CD14-positive monocyte (primary cell): ENCODE results near the gene CABP4. TPM values are rescaled to one million over a fixed set of nuclear protein-coding genes. Genes with fewer than 3 reads are reported as not detected.

Experiments used
- DNase-seq, 3 donors: peaks; one replicate each; pipeline ENCODE4 v3.0.0-alpha.2; 2011 to 2022
- H2AFZ ChIP-seq: 2 replicates; pipeline ENCODE4 v1.6.0; 2012; ENCODE audit warnings: mild to moderate bottlenecking, low read depth, low read length, inconsistent platforms; ENCODE audit not compliant: insufficient read depth, poor library complexity, severe bottlenecking
- H3K27ac ChIP-seq, 2 donors: 1 replicate in 1 of 2; 2 replicates in 1 of 2; pipeline ENCODE4 v1.5.1; 2012 to 2013; ENCODE audit warnings: low read length in 2 of 2, control low read depth in 1 of 2, inconsistent platforms in 1 of 2, low read depth in 1 of 2, mild to moderate bottlenecking in 1 of 2
- H3K27me3 ChIP-seq, 2 donors: one replicate each; pipeline versions ENCODE4 v1.6.0 to v1.6.1; 2011 to 2013; ENCODE audit warnings: low read length in 2 of 2; ENCODE audit not compliant: control insufficient read depth in 2 of 2, insufficient read depth in 2 of 2
- H3K36me3 ChIP-seq, 2 donors: replicated peaks in 1 of 2; 1 replicate in 1 of 2; 2 replicates in 1 of 2; pipeline versions ENCODE4 v1.5.1 to v1.6.1; 2012 to 2013; ENCODE audit warnings: low read length in 2 of 2, control low read depth in 1 of 2, inconsistent platforms in 1 of 2, mild to moderate bottlenecking in 1 of 2; ENCODE audit not compliant: insufficient read depth in 2 of 2, control insufficient read depth in 1 of 2
- H3K4me1 ChIP-seq, 2 donors: 1 replicate in 1 of 2; 2 replicates in 1 of 2; pipeline versions ENCODE4 v1.5.1 to v1.6.1; 2012 to 2013; ENCODE audit warnings: low read length in 2 of 2, control low read depth in 1 of 2, inconsistent platforms in 1 of 2, mild to moderate bottlenecking in 1 of 2, moderate library complexity in 1 of 2; ENCODE audit not compliant: insufficient read depth in 2 of 2, control insufficient read depth in 1 of 2
- H3K4me2 ChIP-seq: replicated peaks from 2 replicates; pipeline ENCODE3; 2012; ENCODE audit warnings: low read length, moderate library complexity, mild to moderate bottlenecking; ENCODE audit not compliant: poor library complexity, severe bottlenecking; ENCODE audit errors: extremely low read depth
- H3K4me3 ChIP-seq, 3 experiments: fragments of 200-600 bp in 1 of 3; sonication (generic) in 1 of 3; replicated peaks in 1 of 3; 1 replicate in 2 of 3; 2 replicates in 1 of 3; pipeline ENCODE4 v1.5.1; 2011 to 2013; ENCODE audit warnings: low read length in 3 of 3, mild to moderate bottlenecking in 3 of 3, control low read depth in 2 of 3, low read depth in 2 of 3, inconsistent platforms in 1 of 3, moderate library complexity in 1 of 3
- H3K79me2 ChIP-seq: 2 replicates; pipeline ENCODE4 v1.6.0; 2012; ENCODE audit warnings: mild to moderate bottlenecking, control low read depth, inconsistent platforms, low read length, moderate library complexity; ENCODE audit not compliant: insufficient read depth
- H3K9ac ChIP-seq: 2 replicates; pipeline ENCODE4 v1.6.0; 2017; ENCODE audit warnings: low read length, mild to moderate bottlenecking; ENCODE audit not compliant: insufficient read depth, poor library complexity, severe bottlenecking
- H3K9me3 ChIP-seq, 2 donors: replicated peaks in 1 of 2; 1 replicate in 1 of 2; 2 replicates in 1 of 2; pipeline versions ENCODE4 v1.5.1 to v1.6.1; 2012 to 2013; ENCODE audit warnings: low read length in 2 of 2, control low read depth in 1 of 2; ENCODE audit not compliant: control insufficient read depth in 1 of 2, insufficient read depth in 1 of 2
- H4K20me1 ChIP-seq: 2 replicates; pipeline ENCODE4 v1.6.0; 2012; ENCODE audit warnings: mild to moderate bottlenecking, low read length, control low read depth, moderate library complexity; ENCODE audit not compliant: insufficient read depth
- H3K27ac Mint-ChIP-seq, 7 donors: one replicate each; pipeline ENCODE4 v1.8.0; 2020; ENCODE audit warnings: mild to moderate bottlenecking in 7 of 7, mixed read lengths in 7 of 7, moderate library complexity in 6 of 7, inconsistent platforms in 2 of 7
- H3K27me3 Mint-ChIP-seq, 3 donors: one replicate each; pipeline ENCODE4 v1.8.0; 2021 to 2022; ENCODE audit warnings: low read depth in 3 of 3, mild to moderate bottlenecking in 3 of 3, mixed read lengths in 3 of 3, moderate library complexity in 3 of 3, inconsistent platforms in 1 of 3
- H3K36me3 Mint-ChIP-seq, 2 donors: one replicate each; pipeline ENCODE4 v1.8.0; 2020; ENCODE audit warnings: mixed read lengths in 2 of 2, inconsistent platforms in 1 of 2, mild to moderate bottlenecking in 1 of 2
- H3K4me1 Mint-ChIP-seq: one replicate; pipeline ENCODE4 v1.8.0; 2020; ENCODE audit warnings: mild to moderate bottlenecking, mixed read lengths
- H3K4me3 Mint-ChIP-seq, 2 donors: one replicate each; pipeline ENCODE4 v1.8.0; 2020; ENCODE audit warnings: mild to moderate bottlenecking in 2 of 2, mixed read lengths in 2 of 2, moderate library complexity in 1 of 2
- H3K9me3 Mint-ChIP-seq, 7 donors: one replicate each; pipeline ENCODE4 v1.8.0; 2020 to 2022; ENCODE audit warnings: mixed read lengths in 7 of 7, mild to moderate bottlenecking in 6 of 7, moderate library complexity in 6 of 7, inconsistent platforms in 2 of 7
- WGBS: methylation state at CpG from one replicate; pipeline ENCODE4 v1.1.5; 2013; ENCODE audit warnings: missing lambda C conversion rate; ENCODE audit not compliant: insufficient coverage; 5-methylcytosine and 5-hydroxymethylcytosine counted together
- intact Hi-C, 2 donors: fragments of 100-400 bp; cut with micrococcal nuclease; formaldehyde crosslinking; loops; one replicate each; pipeline versions ENCODE4 v1.15.0 to v1.15.1; 2023
- polyA plus RNA-seq, 3 donors: library from polyadenylated mRNA; depleted of rRNA in 1 of 3; unstranded in 2 of 3; stranded (reverse) in 1 of 3; fragments of 300-500 nt in 2 of 3; fragments of >200 nt in 1 of 3; fragmentation: Illumina TruSeq in 2 of 3; gene quantifications; 1 replicate in 2 of 3; 2 replicates in 1 of 3; pipeline ENCODE4 v1.2.3, GENCODE V29; 2012 to 2021
- TF ChIP-seq, protein P1 (sequence below): fragments of 200-600 bp; IDR thresholded peaks from one replicate; pipeline ENCODE4 v1.8.0; 2022; ENCODE audit warnings: antibody characterized with exemption, mild to moderate bottlenecking

Gene CABP4
- polyA plus RNA-seq, 3 donors, result 0.28 to 1.7 TPM; not detected in 1

DNA sequence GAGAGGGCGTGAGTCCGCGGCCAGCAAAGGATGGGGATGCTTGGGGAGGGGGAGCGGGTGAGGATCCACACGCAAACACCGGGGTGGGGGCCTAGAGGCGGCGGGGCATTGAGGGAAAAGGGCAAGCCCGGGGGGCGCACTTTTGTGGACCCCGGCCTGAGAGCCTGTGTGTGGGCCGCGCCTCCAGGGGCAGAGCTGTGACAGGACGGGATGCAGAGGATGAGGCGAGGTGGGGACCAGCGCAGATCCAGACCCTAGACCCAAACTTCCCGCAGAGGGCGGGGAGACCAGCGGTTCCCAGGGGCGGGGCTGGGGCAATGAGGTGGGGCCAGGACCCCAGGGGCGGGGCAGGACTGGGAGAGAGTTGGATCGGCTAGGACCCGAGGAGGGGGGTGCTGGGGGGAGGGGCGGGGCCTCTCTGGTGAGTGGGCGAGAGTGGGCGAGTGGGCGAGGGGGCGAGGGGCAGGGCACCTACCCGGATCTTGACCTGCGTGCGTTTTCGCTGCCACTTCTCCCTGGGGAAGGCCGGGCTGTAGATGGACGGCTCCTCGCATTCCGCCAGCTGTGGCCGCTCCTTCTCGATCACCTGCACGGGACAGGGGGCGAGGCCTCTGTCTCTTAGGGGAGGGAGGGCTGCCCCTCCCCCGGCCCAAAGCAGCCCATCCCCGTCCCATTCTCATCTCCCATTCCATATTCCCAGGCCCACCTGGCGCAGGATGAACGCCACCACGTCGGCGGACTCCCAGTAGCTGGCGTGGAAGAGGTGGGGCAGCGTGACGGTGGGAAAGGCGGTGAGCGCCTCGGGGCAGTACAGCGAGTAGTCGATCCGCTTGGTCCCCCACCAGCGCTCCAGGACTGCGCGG, 39.4 kb downstream of the CABP4 start:
- Histone ChIP-seq H4K20me1 (peaks cover 90% of the 10 kb centered on the region), H3K4me1 (no peaks in the 10 kb centered on the region), H3K36me3 (peaks cover 91 to 100% of the 10 kb centered on the region in 2 donors), H3K9me3 (no peaks in the 10 kb centered on the region), H2AFZ (no peak overlapping the region), H3K79me2 (peaks cover 6% of the 10 kb centered on the region), H3K27me3 (no peaks in the 10 kb centered on the region), H3K4me2 (no peak overlapping the region), H3K27ac (no peak overlapping the region), H3K9ac (no peak overlapping the region), H3K4me3 (no peak overlapping the region)
- no peak for DNase-seq
- H3K4me3 Mint-ChIP-seq, result no peak overlapping the region
- no peaks in the 10 kb centered on the region for H3K27me3 Mint-ChIP-seq
- H3K36me3 Mint-ChIP-seq, result peaks cover 64 to 96% of the 10 kb centered on the region in 2 donors
- no peaks in the 10 kb centered on the region for H3K4me1 Mint-ChIP-seq
- intact Hi-C loops, result no loop called here
- WGBS, result 97% methylated on average over 40 of the region's 59 CpGs
- no peak overlapping the region for H3K27ac Mint-ChIP-seq
- no peaks in the 10 kb centered on the region for H3K9me3 Mint-ChIP-seq
- TF ChIP-seq, protein P1, sequence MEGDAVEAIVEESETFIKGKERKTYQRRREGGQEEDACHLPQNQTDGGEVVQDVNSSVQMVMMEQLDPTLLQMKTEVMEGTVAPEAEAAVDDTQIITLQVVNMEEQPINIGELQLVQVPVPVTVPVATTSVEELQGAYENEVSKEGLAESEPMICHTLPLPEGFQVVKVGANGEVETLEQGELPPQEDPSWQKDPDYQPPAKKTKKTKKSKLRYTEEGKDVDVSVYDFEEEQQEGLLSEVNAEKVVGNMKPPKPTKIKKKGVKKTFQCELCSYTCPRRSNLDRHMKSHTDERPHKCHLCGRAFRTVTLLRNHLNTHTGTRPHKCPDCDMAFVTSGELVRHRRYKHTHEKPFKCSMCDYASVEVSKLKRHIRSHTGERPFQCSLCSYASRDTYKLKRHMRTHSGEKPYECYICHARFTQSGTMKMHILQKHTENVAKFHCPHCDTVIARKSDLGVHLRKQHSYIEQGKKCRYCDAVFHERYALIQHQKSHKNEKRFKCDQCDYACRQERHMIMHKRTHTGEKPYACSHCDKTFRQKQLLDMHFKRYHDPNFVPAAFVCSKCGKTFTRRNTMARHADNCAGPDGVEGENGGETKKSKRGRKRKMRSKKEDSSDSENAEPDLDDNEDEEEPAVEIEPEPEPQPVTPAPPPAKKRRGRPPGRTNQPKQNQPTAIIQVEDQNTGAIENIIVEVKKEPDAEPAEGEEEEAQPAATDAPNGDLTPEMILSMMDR, result no peak

DNA sequence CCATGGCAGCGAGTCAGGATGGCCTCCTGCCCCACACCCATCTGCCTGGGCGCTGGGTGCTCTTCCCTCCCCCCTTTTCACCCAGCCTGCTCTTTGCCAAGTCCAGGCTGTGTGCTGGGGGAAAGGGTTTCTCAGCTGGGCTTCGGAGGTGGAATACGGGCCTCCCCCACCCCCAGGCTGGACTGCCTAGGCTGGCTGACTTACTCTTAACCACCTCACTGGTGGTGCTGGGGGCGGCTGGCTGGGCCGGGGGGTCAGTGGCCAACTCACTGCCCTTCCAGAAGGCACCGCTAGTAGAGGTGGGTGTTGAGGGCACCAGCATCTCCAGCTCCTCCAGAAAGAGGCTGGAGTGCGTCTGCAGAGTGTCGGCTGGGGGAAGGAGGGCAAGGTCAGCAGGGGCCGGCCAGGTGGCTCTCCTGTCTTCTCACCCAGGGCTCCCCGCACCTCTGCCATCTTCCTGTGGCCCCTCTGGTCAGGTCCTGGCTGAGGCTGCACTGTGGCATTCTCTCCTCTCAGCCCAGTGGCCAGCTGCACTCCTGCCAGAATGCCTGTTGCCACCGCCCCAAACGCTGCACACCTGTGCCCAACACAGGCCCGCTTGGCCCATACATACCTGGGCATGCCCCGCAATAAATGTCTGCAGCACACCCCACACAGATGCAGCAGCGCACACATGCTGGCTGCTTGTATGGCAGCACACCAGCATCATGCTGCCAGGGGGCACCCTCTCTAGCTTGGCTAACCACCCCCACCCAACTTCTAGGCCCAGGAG, 40.3 kb downstream of the CABP4 start:
- Histone ChIP-seq H3K27ac (no peak overlapping the region), H3K79me2 (peaks cover 13% of the 10 kb centered on the region), H3K9ac (no peak overlapping the region), H3K4me1 (peaks cover 2 to 3% of the 10 kb centered on the region in 2 donors), H3K4me2 (no peak overlapping the region), H3K27me3 (no peaks in the 10 kb centered on the region), H3K36me3 (peaks cover 91 to 100% of the 10 kb centered on the region in 2 donors), H4K20me1 (peaks cover 90% of the 10 kb centered on the region), H3K9me3 (no peaks in the 10 kb centered on the region), H2AFZ (no peak overlapping the region), H3K4me3 (no peak overlapping the region)
- H3K4me1 Mint-ChIP-seq, result no peaks in the 10 kb centered on the region
- TF ChIP-seq, protein P1, result no peak
- H3K36me3 Mint-ChIP-seq, result peaks cover 60 to 95% of the 10 kb centered on the region in 2 donors
- H3K27ac Mint-ChIP-seq, result no peak overlapping the region
- intact Hi-C loops, result no loop called here
- WGBS, result 94% methylated on average over 11 of the region's 16 CpGs
- no peaks in the 10 kb centered on the region for H3K27me3 Mint-ChIP-seq
- no peaks in the 10 kb centered on the region for H3K9me3 Mint-ChIP-seq
- DNase-seq, result no peak
- H3K4me3 Mint-ChIP-seq, result no peak overlapping the region
